ENCODE measurements around the gene ITGA7. TPM values are rescaled to one million over a fixed set of nuclear protein-coding genes. Genes with fewer than 3 reads are reported as not detected.

The ITGA7 gene
- total RNA-seq, 2 experiments from 2014 or later, result 4.3 to 4.8 TPM

- Mint-ChIP-seq H3K4me3 (no peak overlapping the region), H3K9me3 (no peaks in the 10 kb centered on the region), H3K27me3 (peaks cover 13% of the 10 kb centered on the region), H3K4me1 (ENCODE audit: low read depth) (peaks cover 13% of the 10 kb centered on the region), H3K27ac (peak overlapping the region; percentile 1), H3K36me3 (ENCODE audit: low read depth) (no peaks in the 10 kb centered on the region)
- CTCF ChIA-PET, result interaction anchor here (0.9 to 3.5 kb wide), 5 partner anchors 8 to 20 kb away, joined by 3 to 17 read pairs (median 4); no protein-coding TSS in a partner anchor
- TF ChIP-seq CTCF (IDR thresholded peaks at IDR 0.05), result no peak
- peak; percentile 39 for DNase-seq
- peak; percentile 83 for ATAC-seq
- intact Hi-C loops (cut with micrococcal nuclease), result no loop called here
- POLR2A ChIA-PET, result interaction anchor here (1.2 kb wide), 1 partner anchor 9 kb away, joined by 3 read pairs; no protein-coding TSS in a partner anchor
Observed at GRCh38 chr12:55636116-55636655, 71.5 kb downstream of the ITGA7 start.

Other genes with a start within 250 kb of the ITGA7 start
- gene OR6C70, start 237.8 kb downstream of the ITGA7 start, total RNA-seq, result not detected
- not detected for gene OR6C68, start 215.5 kb downstream of the ITGA7 start, total RNA-seq
- gene OR6C4, start 158.3 kb downstream of the ITGA7 start, total RNA-seq, result not detected
- not detected for gene OR2AP1, start 135.4 kb downstream of the ITGA7 start, total RNA-seq
- gene OR10P1, start 71.0 kb downstream of the ITGA7 start, total RNA-seq, result not detected
- gene BLOC1S1, start 8.1 kb upstream of the ITGA7 start, total RNA-seq, result 10 to 100 TPM; 79.0 to 84.6 TPM
- gene RDH5, start 12.5 kb upstream of the ITGA7 start, total RNA-seq, result 1 to 10 TPM; 5.3 to 6.8 TPM
- 100 to 1,000 TPM in 1 of 2 experiments, 10 to 100 TPM in 1; 99.6 to 101 TPM for gene CD63, start 21.1 kb upstream of the ITGA7 start, total RNA-seq
- 1 to 10 TPM; 7.4 to 9.3 TPM for gene GDF11, start 35.2 kb upstream of the ITGA7 start, total RNA-seq
- 10 to 100 TPM; 93.9 to 94.0 TPM for gene SARNP, start 109.8 kb upstream of the ITGA7 start, total RNA-seq
- 10 to 100 TPM; 24.2 to 27.0 TPM for gene ORMDL2, start 110.1 kb upstream of the ITGA7 start, total RNA-seq
- 10 to 100 TPM; 23.1 to 23.7 TPM for gene DNAJC14, start 121.7 kb upstream of the ITGA7 start, total RNA-seq
- not detected for gene MMP19, start 135.0 kb upstream of the ITGA7 start, total RNA-seq
- 10 to 100 TPM; 22.1 to 22.9 TPM for gene PYM1, start 220.0 kb upstream of the ITGA7 start, total RNA-seq
- gene DGKA, start 223.3 kb upstream of the ITGA7 start, total RNA-seq, result 100 to 1,000 TPM; 350 to 353 TPM

Measured in activated CD8-positive, alpha-beta T cell treated with anti-CD3 and anti-CD28 coated beads for 36 hours (primary cell).